Endothelial cell of umbilical vein (primary cell): ENCODE measurements around the gene NRCAM. TPM values are rescaled to one million over a fixed set of nuclear protein-coding genes. Genes with fewer than 3 reads are reported as not detected.

Experiments
- BruUV-seq: library from RNA; stranded (reverse); fragments of 400-500 nt; replicated peaks from 2 replicates; lab custom pipeline; 2021; lab: Mats Ljungman, UMichigan
- CTCF ChIA-PET: fragments of 300-600, 350-600 bp; sonication (Branson Sonifier 250); formaldehyde crosslinking; loops from one replicate; lab custom pipeline; 2021; ENCODE audit warnings: antibody characterized with exemption, inconsistent platforms; lab: Charles Lee
- POLR2A ChIA-PET: fragments of 300-600, 350-600 bp; sonication (Branson Sonifier 250); formaldehyde crosslinking; loops from one replicate; lab custom pipeline; 2021; ENCODE audit warnings: antibody characterized with exemption, inconsistent platforms; lab: Charles Lee
- DNase-seq: peaks from one replicate; pipeline ENCODE4 v3.0.0-alpha.2; 2011; ENCODE audit warnings: low read depth, low spot score
- FAIRE-seq: peaks from 2 replicates; lab custom pipeline; 2011; peaks lifted over from hg19 to GRCh38; lab: Jason Lieb, UNC
- H2AFZ ChIP-seq: 2 replicates; pipeline ENCODE4 v1.6.0; 2012; ENCODE audit warnings: low read depth, low read length, control low read depth, inconsistent platforms
- H3K27ac ChIP-seq: 2 replicates; pipeline ENCODE4 v1.5.1; 2011; ENCODE audit warnings: low read depth, mild to moderate bottlenecking, control low read depth, low read length, moderate library complexity; ENCODE audit not compliant: insufficient read depth
- H3K27me3 ChIP-seq, 2 experiments: 2 replicates each; pipeline versions ENCODE4 v1.6.0 to v1.6.1; 2011; ENCODE audit warnings: low read length in 2 of 2, mixed read lengths in 1 of 2; ENCODE audit not compliant: control insufficient read depth in 2 of 2, insufficient read depth in 2 of 2
- H3K36me3 ChIP-seq, 2 experiments: 2 replicates in 1 of 2; 3 replicates in 1 of 2; pipeline ENCODE4 v1.5.1; 2011; ENCODE audit warnings: low read length in 2 of 2, mild to moderate bottlenecking in 1 of 2, moderate library complexity in 1 of 2; ENCODE audit not compliant: control insufficient read depth in 2 of 2, insufficient read depth in 2 of 2; ENCODE audit errors: extremely low read depth in 1 of 2
- H3K4me1 ChIP-seq: 3 replicates; pipeline ENCODE4 v1.5.1; 2011; ENCODE audit warnings: mild to moderate bottlenecking, low read length; ENCODE audit not compliant: control insufficient read depth, insufficient read depth; ENCODE audit errors: extremely low read depth
- H3K4me2 ChIP-seq: 2 replicates; pipeline ENCODE4 v1.6.1; 2011; ENCODE audit warnings: low read length, control low read depth, mixed read lengths; ENCODE audit not compliant: insufficient read depth
- H3K4me3 ChIP-seq, 3 experiments: fragments of 200-600 bp in 1 of 3; sonication (generic), shearing (Covaris generic) in 1 of 3; replicated peaks in 1 of 3; 2 replicates each; pipeline ENCODE4 v1.5.1; 2011 to 2016; ENCODE audit warnings: control low read depth in 3 of 3, low read length in 3 of 3, mild to moderate bottlenecking in 2 of 3, inconsistent platforms in 1 of 3, low read depth in 1 of 3, moderate library complexity in 1 of 3; ENCODE audit not compliant: insufficient read depth in 1 of 3
- H3K79me2 ChIP-seq: 2 replicates; pipeline ENCODE4 v1.6.0; 2012; ENCODE audit warnings: low read length, inconsistent platforms; ENCODE audit not compliant: control insufficient read depth, insufficient read depth
- H3K9ac ChIP-seq: replicated peaks from 2 replicates; pipeline ENCODE3; 2011; ENCODE audit warnings: low read length, control low read depth; ENCODE audit not compliant: insufficient read depth; ENCODE audit errors: extremely low read depth
- H3K9me1 ChIP-seq: replicated peaks from 3 replicates; pipeline ENCODE4 v1.6.0; 2011; ENCODE audit warnings: mild to moderate bottlenecking, low read length; ENCODE audit not compliant: control insufficient read depth, insufficient read depth; ENCODE audit errors: extremely low read depth
- H3K9me3 ChIP-seq: replicated peaks from 2 replicates; pipeline ENCODE4 v1.5.1; 2012; ENCODE audit warnings: low read length, inconsistent platforms; ENCODE audit not compliant: control insufficient read depth, insufficient read depth
- H4K20me1 ChIP-seq: replicated peaks from 2 replicates; pipeline ENCODE3; 2011; ENCODE audit warnings: mild to moderate bottlenecking, low read length; ENCODE audit not compliant: control insufficient read depth, insufficient read depth; ENCODE audit errors: extremely low read depth
- CTCF ChIP-seq, 2 donors: IDR thresholded peaks; 1 replicate in 1 of 2; 2 replicates in 1 of 2; pipeline ENCODE4 v1.5.1; 2011; ENCODE audit warnings: low read length in 2 of 2, mild to moderate bottlenecking in 2 of 2, moderate library complexity in 2 of 2, control low read depth in 1 of 2, inconsistent platforms in 1 of 2, low read depth in 1 of 2; ENCODE audit not compliant: insufficient read depth in 1 of 2; ENCODE audit errors: extremely low read depth in 1 of 2
- EZH2 ChIP-seq: IDR thresholded peaks from 2 replicates; pipeline ENCODE4 v1.6.1; 2012; ENCODE audit warnings: borderline replicate concordance, low read depth, mild to moderate bottlenecking, moderate library complexity, low read length, inconsistent platforms; ENCODE audit not compliant: severe bottlenecking
- FOS ChIP-seq: IDR thresholded peaks from 2 replicates; pipeline ENCODE4 v1.6.1; 2011; ENCODE audit warnings: mild to moderate bottlenecking, low read length, moderate library complexity, borderline replicate concordance; ENCODE audit not compliant: insufficient read depth
- GATA2 ChIP-seq: IDR thresholded peaks from 2 replicates; pipeline ENCODE4 v1.7.0; 2011; ENCODE audit warnings: low read depth, mild to moderate bottlenecking, moderate library complexity, mixed read lengths, low read length; ENCODE audit not compliant: insufficient read length, insufficient read depth
- JUN ChIP-seq: IDR thresholded peaks from 2 replicates; pipeline ENCODE4 v1.6.1; 2011; ENCODE audit warnings: borderline replicate concordance, low read depth; ENCODE audit not compliant: insufficient read length, insufficient read depth
- MAX ChIP-seq: IDR thresholded peaks from 2 replicates; pipeline ENCODE4 v1.6.1; 2011; ENCODE audit not compliant: insufficient read depth, insufficient read length
- MYC ChIP-seq: IDR thresholded peaks from one replicate; pipeline ENCODE4 v1.6.1; 2011; ENCODE audit warnings: mild to moderate bottlenecking, low read depth, low read length
- POLR2A ChIP-seq: IDR thresholded peaks from 2 replicates; pipeline ENCODE4 v1.6.1; 2012; ENCODE audit warnings: low read depth, mild to moderate bottlenecking, control low read depth, low read length
- POLR2AphosphoS5 ChIP-seq: IDR thresholded peaks from 2 replicates; pipeline ENCODE4 v1.6.1; 2012; ENCODE audit warnings: low read depth, mild to moderate bottlenecking, control low read depth, low read length, moderate library complexity; ENCODE audit not compliant: insufficient read depth
- dilution Hi-C: fragments of 300-500 bp; cut with MboI; formaldehyde crosslinking; loops from one replicate; pipeline ENCODE4 v1.15.0; 2019; ENCODE audit warnings: low sequenced_read_pairs; ENCODE audit not compliant: extremely low pct_ligation_motif_present
- intact Hi-C: fragments of 100-400 bp; cut with micrococcal nuclease; formaldehyde crosslinking; loops from one replicate; pipeline ENCODE4 v1.10.0; 2022
- polyA plus RNA-seq, 4 experiments: library from polyadenylated mRNA; depleted of rRNA in 3 of 4; stranded (reverse) in 3 of 4; unstranded in 1 of 4; fragments of >200 nt; gene quantifications; 2 replicates each; pipeline versions ENCODE4 v1.2.1 to v1.2.3, GENCODE V29; 2011 to 2012; ENCODE audit warnings: missing spikeins in 1 of 4
- total RNA-seq: library from RNA; stranded (reverse); gene quantifications from 2 replicates; pipeline ENCODE4 v1.2.3, GENCODE V29; 2021

The NRCAM gene
- total and polyA plus RNA-seq, 2 donors (not counting 3 experiments of a cell fraction or from before 2014, with no cell fraction given), result 26.0 to 47.6 TPM

- no peak for DNase-seq
- CTCF ChIA-PET, result no interaction called here
- no TSS peak for BruUV-seq
- POLR2A ChIA-PET, result no interaction called here
- H3K4me1 ChIP-seq, result no peaks in the 10 kb centered on the region
- TF ChIP-seq CTCF (IDR thresholded peaks at IDR 0.05; ENCODE audit: extremely low read depth in 1 of 2, insufficient read depth in 1 of 2, low read depth in 1 of 2, low read length in 2 of 2), result no peak
- no peak overlapping the region for H3K4me3 ChIP-seq
- H3K36me3 ChIP-seq, result no peaks in the 10 kb centered on the region
- dilution Hi-C loops, result no loop called here
- H3K27me3 ChIP-seq, result no peaks in the 10 kb centered on the region
- FAIRE-seq, result no peak
- H3K27ac ChIP-seq, result no peak overlapping the region
- no peak overlapping the region for H3K9ac ChIP-seq
- no peaks in the 10 kb centered on the region for H3K9me1 ChIP-seq
- no peaks in the 10 kb centered on the region for H3K79me2 ChIP-seq
- no peak overlapping the region for H2AFZ ChIP-seq
- H3K9me3 ChIP-seq, result no peaks in the 10 kb centered on the region
- H4K20me1 ChIP-seq, result no peaks in the 10 kb centered on the region
- intact Hi-C loops, result no loop called here
- H3K4me2 ChIP-seq, result no peak overlapping the region
These were observed 348.1 kb downstream of the NRCAM start for GRCh38 chr7:108108131-108108530.

GRCh38 chr7:108104324-108104723 lies 351.9 kb downstream of the NRCAM start:
- no peak overlapping the region for H2AFZ ChIP-seq
- H4K20me1 ChIP-seq, result no peaks in the 10 kb centered on the region
- H3K9me3 ChIP-seq, result no peaks in the 10 kb centered on the region
- no peak overlapping the region for H3K27ac ChIP-seq
- no peaks in the 10 kb centered on the region for H3K36me3 ChIP-seq
- no peaks in the 10 kb centered on the region for H3K27me3 ChIP-seq
- H3K4me3 ChIP-seq, result no peak overlapping the region
- no peak for TF ChIP-seq POLR2AphosphoS5
- no peak for TF ChIP-seq MYC
- TF ChIP-seq CTCF (IDR thresholded peaks at IDR 0.05; ENCODE audit: extremely low read depth in 1 of 2, insufficient read depth in 1 of 2, low read depth in 1 of 2, low read length in 2 of 2), result no peak
- no peak for TF ChIP-seq JUN
- TF ChIP-seq FOS, result no peak
- no peak for TF ChIP-seq MAX
- no peak for TF ChIP-seq POLR2A
- no peak for TF ChIP-seq GATA2
- no peak for TF ChIP-seq EZH2
- no peaks in the 10 kb centered on the region for H3K4me1 ChIP-seq
- H3K4me2 ChIP-seq, result no peak overlapping the region
- no peaks in the 10 kb centered on the region for H3K9me1 ChIP-seq
- H3K79me2 ChIP-seq, result no peaks in the 10 kb centered on the region
- FAIRE-seq (no peak), DNase-seq (no peak)
- POLR2A ChIA-PET, result no interaction called here
- dilution Hi-C loops (no loop called here), intact Hi-C loops (no loop called here)
- CTCF ChIA-PET, result interaction anchor here (1.7 kb wide), 1 partner anchor 42 kb away, joined by 8 read pairs; no protein-coding TSS in a partner anchor
- BruUV-seq, result no TSS peak
- H3K9ac ChIP-seq, result no peak overlapping the region
